Activated naive CD4-positive, alpha-beta T cell (primary cell): ENCODE measurements around the gene TMA7.
"Not testable (repeated sequence)": the region's sequence is repeated elsewhere in the genome, so short reads cannot be mapped to it uniquely, and the experiment has no call there.

ENCODE experiments used
- DNase-seq, 4 experiments: peaks; one replicate each; lab custom pipeline; 2025; lab: John Stamatoyannopoulos, UW

TMA7 gene

GRCh38 chr3:48439820-48440589 lies at the start of gene TMA7, which contains the start of gene CCDC51:
TSS of gene TMA7 (plus strand) at chr3:48440257. CDS start at chr3:48440297, 40 bp downstream.
TSS of gene CCDC51 (minus strand) at chr3:48440119. CDS start at chr3:48435128, 4,991 bp downstream.
- peak; percentile 93 to 97 (median 94) for DNase-seq

- no peak for DNase-seq
These were observed 45.7 kb upstream of the TMA7 start for GRCh38 chr3:48394391-48394790.

- DNase-seq: no peak
These were observed 44.3 kb upstream of the TMA7 start for GRCh38 chr3:48395714-48396113.

GRCh38 chr3:48397767-48398681 lies 42.0 kb upstream of the TMA7 start:
- no peak for DNase-seq

GRCh38 chr3:48398701-48399386 lies 41.2 kb upstream of the TMA7 start:
- no peak for DNase-seq

GRCh38 chr3:48399387-48400172 lies 40.5 kb upstream of the TMA7 start:
- DNase-seq: no peak

GRCh38 chr3:48400824-48401433 lies 39.1 kb upstream of the TMA7 start:
- peak in 2 of 4 experiments; percentile 38 to 42 for DNase-seq

- not testable (repeated sequence) for DNase-seq
These were observed 38.6 kb upstream of the TMA7 start for GRCh38 chr3:48401434-48401901.

- no peak for DNase-seq
These were observed 37.8 kb upstream of the TMA7 start for GRCh38 chr3:48402281-48402732.

GRCh38 chr3:48402907-48403306 lies 37.1 kb upstream of the TMA7 start:
- no peak for DNase-seq

GRCh38 chr3:48403533-48404439 lies 36.3 kb upstream of the TMA7 start:
- no peak for DNase-seq

- no peak for DNase-seq
These were observed 35.4 kb upstream of the TMA7 start for GRCh38 chr3:48404440-48405342.

GRCh38 chr3:48405343-48405881 lies 34.6 kb upstream of the TMA7 start:
- no peak for DNase-seq

- no peak for DNase-seq
These were observed 34.1 kb upstream of the TMA7 start for GRCh38 chr3:48405971-48406370.

- DNase-seq: no peak
These were observed 33.3 kb upstream of the TMA7 start for GRCh38 chr3:48406443-48407431.

- no peak for DNase-seq
These were observed 32.4 kb upstream of the TMA7 start for GRCh38 chr3:48407542-48408099.

- DNase-seq: no peak
These were observed 31.2 kb upstream of the TMA7 start for GRCh38 chr3:48408823-48409281.
